Hepatocyte (in vitro differentiated cells): ENCODE results near the gene FCMR. TPM values are rescaled to one million over a fixed set of nuclear protein-coding genes. Genes with fewer than 3 reads are reported as not detected.

Experiments used
- DNase-seq: peaks from one replicate; pipeline ENCODE4 v3.0.0-alpha.2; 2016; ENCODE audit warnings: low spot score
- H2AFZ ChIP-seq: fragments of 200-600 bp; sonication (generic); 2 replicates; pipeline ENCODE4 v1.6.0; 2016; ENCODE audit warnings: antibody characterized with exemption, mild to moderate bottlenecking
- H3K27ac ChIP-seq: fragments of 200-600 bp; sonication (generic); 2 replicates; pipeline ENCODE4 v1.5.1; 2016; ENCODE audit warnings: mild to moderate bottlenecking
- H3K27me3 ChIP-seq: fragments of 200-600 bp; sonication (generic); 2 replicates; pipeline ENCODE4 v1.6.1; 2016
- H3K36me3 ChIP-seq: fragments of 200-600 bp; sonication (generic); replicated peaks from 2 replicates; pipeline ENCODE4 v1.5.1; 2016; ENCODE audit warnings: low read depth; ENCODE audit not compliant: insufficient read depth
- H3K4me1 ChIP-seq: fragments of 200-600 bp; sonication (generic); 2 replicates; pipeline ENCODE4 v1.5.1; 2016; ENCODE audit warnings: mild to moderate bottlenecking, moderate library complexity; ENCODE audit not compliant: insufficient read depth
- H3K4me2 ChIP-seq: fragments of 200-600 bp; sonication (generic); 2 replicates; pipeline ENCODE4 v1.6.0; 2016
- H3K4me3 ChIP-seq: fragments of 200-600 bp; sonication (generic); 2 replicates; pipeline ENCODE4 v1.5.1; 2016; ENCODE audit warnings: mild to moderate bottlenecking
- H3K79me2 ChIP-seq: fragments of 200-600 bp; sonication (generic); 2 replicates; pipeline ENCODE4 v1.6.0; 2017; ENCODE audit warnings: mild to moderate bottlenecking
- H3K9me2 ChIP-seq: fragments of 200-600 bp; sonication (generic); replicated peaks from 2 replicates; pipeline ENCODE4 v1.6.0; 2017; ENCODE audit warnings: mild to moderate bottlenecking; ENCODE audit not compliant: insufficient read depth
- H3K9me3 ChIP-seq: fragments of 200-600 bp; sonication (generic); 2 replicates; pipeline ENCODE4 v1.5.1; 2016; ENCODE audit warnings: low read depth, mild to moderate bottlenecking
- H4K20me1 ChIP-seq: fragments of 200-600 bp; sonication (generic); 2 replicates; pipeline ENCODE4 v1.6.0; 2016; ENCODE audit warnings: mild to moderate bottlenecking; ENCODE audit not compliant: insufficient read depth, poor library complexity, severe bottlenecking
- EZH2 ChIP-seq: fragments of 200-600 bp; sonication (generic); IDR thresholded peaks from 2 replicates; pipeline ENCODE4 v1.6.1; 2016; ENCODE audit warnings: antibody characterized with exemption, mild to moderate bottlenecking, borderline replicate concordance
- EZH2phosphoT487 ChIP-seq: fragments of 200-600 bp; sonication (generic); IDR thresholded peaks from one replicate; pipeline ENCODE4 v1.6.1; 2018; ENCODE audit warnings: antibody characterized with exemption, mild to moderate bottlenecking, low read depth, moderate library complexity; ENCODE audit not compliant: unreplicated experiment, severe bottlenecking
- WGBS: methylation state at CpG from one replicate; pipeline ENCODE4 v1.1.6; 2016; ENCODE audit warnings: low lambda C conversion rate; ENCODE audit errors: missing lambda C conversion rate; 5-methylcytosine and 5-hydroxymethylcytosine counted together
- polyA plus RNA-seq: library from polyadenylated mRNA; unstranded; fragments of >200 nt; fragmentation: Nextera tagmentation; extraction: Ambion mirVana; gene quantifications from 2 replicates; pipeline ENCODE4 v1.2.1, GENCODE V29; 2016
- total RNA-seq: library from RNA; depleted of rRNA; stranded (reverse); fragments of >200 nt; gene quantifications from 2 replicates; pipeline ENCODE4 v1.2.3, GENCODE V29; 2014
- TF ChIP-seq, protein P1 (sequence below): fragments of 200-600 bp; sonication (generic); IDR thresholded peaks from 2 replicates; pipeline ENCODE4 v1.5.1; 2016; ENCODE audit warnings: antibody characterized with exemption, mild to moderate bottlenecking; ENCODE audit not compliant: poor library complexity

The FCMR gene
- total and polyA plus RNA-seq, 2 experiments from 2014 or later, result 0.71 to 0.97 TPM

DNA sequence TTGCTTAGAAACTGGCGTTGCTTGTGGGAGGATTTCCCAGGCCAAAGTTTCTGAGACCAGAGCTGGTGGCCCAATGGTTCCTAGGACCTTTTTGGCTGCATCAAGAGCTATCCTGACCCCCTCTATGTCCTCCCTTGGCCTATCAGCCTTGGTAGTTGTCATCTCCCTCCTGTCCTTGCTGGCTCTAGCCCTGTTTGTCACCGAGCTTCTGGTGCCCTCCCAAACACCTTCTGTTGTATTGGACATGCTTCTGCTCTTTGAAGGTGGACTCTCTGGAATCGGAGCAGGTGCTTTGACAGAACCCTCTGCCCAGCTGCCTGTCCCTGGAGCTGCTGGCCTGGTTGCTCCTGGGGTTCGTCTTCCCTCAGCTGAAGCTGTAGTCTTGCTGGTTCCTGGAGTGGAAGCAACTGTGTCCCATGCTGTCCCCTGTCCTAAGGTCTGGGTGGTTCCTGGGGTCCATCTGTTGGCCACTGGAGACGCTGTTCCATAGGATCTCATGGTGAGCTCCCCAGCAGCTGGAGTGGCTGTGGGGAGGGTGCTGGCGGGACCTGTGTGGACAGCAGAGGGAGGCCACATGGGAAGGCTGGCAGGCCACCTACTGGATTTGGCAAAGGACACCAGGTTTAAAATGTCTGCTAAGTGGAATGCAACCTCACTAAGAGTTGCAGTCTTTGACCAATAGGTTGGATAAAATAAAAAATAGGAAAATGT is 39.1 kb upstream of the FCMR start:
- Histone ChIP-seq H3K4me2 (no peak overlapping the region), H4K20me1 (no peaks in the 10 kb centered on the region), H2AFZ (no peak overlapping the region), H3K4me1 (peaks cover 2% of the 10 kb centered on the region), H3K27me3 (no peaks in the 10 kb centered on the region), H3K36me3 (no peaks in the 10 kb centered on the region), H3K79me2 (no peaks in the 10 kb centered on the region), H3K9me3 (no peaks in the 10 kb centered on the region), H3K27ac (no peak overlapping the region), H3K9me2 (no peaks in the 10 kb centered on the region), H3K4me3 (no peak overlapping the region)
- no peak for DNase-seq
- TF ChIP-seq, protein P1, sequence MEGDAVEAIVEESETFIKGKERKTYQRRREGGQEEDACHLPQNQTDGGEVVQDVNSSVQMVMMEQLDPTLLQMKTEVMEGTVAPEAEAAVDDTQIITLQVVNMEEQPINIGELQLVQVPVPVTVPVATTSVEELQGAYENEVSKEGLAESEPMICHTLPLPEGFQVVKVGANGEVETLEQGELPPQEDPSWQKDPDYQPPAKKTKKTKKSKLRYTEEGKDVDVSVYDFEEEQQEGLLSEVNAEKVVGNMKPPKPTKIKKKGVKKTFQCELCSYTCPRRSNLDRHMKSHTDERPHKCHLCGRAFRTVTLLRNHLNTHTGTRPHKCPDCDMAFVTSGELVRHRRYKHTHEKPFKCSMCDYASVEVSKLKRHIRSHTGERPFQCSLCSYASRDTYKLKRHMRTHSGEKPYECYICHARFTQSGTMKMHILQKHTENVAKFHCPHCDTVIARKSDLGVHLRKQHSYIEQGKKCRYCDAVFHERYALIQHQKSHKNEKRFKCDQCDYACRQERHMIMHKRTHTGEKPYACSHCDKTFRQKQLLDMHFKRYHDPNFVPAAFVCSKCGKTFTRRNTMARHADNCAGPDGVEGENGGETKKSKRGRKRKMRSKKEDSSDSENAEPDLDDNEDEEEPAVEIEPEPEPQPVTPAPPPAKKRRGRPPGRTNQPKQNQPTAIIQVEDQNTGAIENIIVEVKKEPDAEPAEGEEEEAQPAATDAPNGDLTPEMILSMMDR, result no peak
- TF ChIP-seq EZH2, result no peak
- TF ChIP-seq EZH2phosphoT487, result no peak
- WGBS, result 92% methylated on average over 6 of the region's 6 CpGs

- H3K9me2 ChIP-seq, result no peaks in the 10 kb centered on the region
- H3K79me2 ChIP-seq, result no peaks in the 10 kb centered on the region
- peaks cover 24% of the 10 kb centered on the region for H3K4me1 ChIP-seq
- no peak for DNase-seq
- no peaks in the 10 kb centered on the region for H4K20me1 ChIP-seq
- H3K27ac ChIP-seq, result no peak overlapping the region
- no peak overlapping the region for H2AFZ ChIP-seq
- no peak for TF ChIP-seq EZH2
- TF ChIP-seq, protein P1, result no peak
- TF ChIP-seq EZH2phosphoT487, result no peak
- H3K4me2 ChIP-seq, result no peak overlapping the region
- H3K9me3 ChIP-seq, result no peaks in the 10 kb centered on the region
- no peaks in the 10 kb centered on the region for H3K27me3 ChIP-seq
- 79% methylated on average over 2 of the region's 2 CpGs for WGBS
- H3K4me3 ChIP-seq, result no peak overlapping the region
- H3K36me3 ChIP-seq, result no peaks in the 10 kb centered on the region
Observed at GRCh38 chr1:206958144-206958543, 36.4 kb upstream of the FCMR start.

DNA sequence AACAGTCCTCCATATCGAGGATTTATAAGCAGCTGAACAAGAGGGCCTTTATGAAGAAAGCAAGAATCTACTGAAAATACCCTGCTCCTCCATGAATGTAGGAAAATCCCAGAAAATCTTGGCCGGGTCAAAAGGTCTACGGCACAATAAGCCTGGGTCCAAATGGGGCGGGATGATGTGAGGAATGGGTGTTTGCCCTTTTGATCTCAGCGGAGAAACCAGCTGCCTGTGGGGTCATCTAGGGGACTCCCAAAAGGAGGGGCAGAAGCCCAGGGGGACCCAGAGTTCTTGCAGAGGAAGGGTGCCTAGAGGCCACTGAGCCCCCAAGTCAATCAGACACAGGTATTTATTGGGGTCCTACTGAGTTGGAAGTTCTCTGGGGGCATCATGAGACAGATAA is 35.9 kb upstream of the FCMR start:
- Histone ChIP-seq H3K27me3 (no peaks in the 10 kb centered on the region), H3K36me3 (no peaks in the 10 kb centered on the region), H3K4me1 (peaks cover 29% of the 10 kb centered on the region), H3K4me2 (no peak overlapping the region), H2AFZ (no peak overlapping the region), H3K9me2 (no peaks in the 10 kb centered on the region), H3K9me3 (no peaks in the 10 kb centered on the region), H3K4me3 (no peak overlapping the region), H3K79me2 (no peaks in the 10 kb centered on the region), H3K27ac (no peak overlapping the region), H4K20me1 (no peaks in the 10 kb centered on the region)
- DNase-seq, result no peak
- TF ChIP-seq EZH2phosphoT487 (no peak), EZH2 (no peak)
- TF ChIP-seq, protein P1, result no peak
- 80% methylated on average over 5 of the region's 5 CpGs for WGBS
